Measurements from ENCODE around the gene ERC2.

DNA sequence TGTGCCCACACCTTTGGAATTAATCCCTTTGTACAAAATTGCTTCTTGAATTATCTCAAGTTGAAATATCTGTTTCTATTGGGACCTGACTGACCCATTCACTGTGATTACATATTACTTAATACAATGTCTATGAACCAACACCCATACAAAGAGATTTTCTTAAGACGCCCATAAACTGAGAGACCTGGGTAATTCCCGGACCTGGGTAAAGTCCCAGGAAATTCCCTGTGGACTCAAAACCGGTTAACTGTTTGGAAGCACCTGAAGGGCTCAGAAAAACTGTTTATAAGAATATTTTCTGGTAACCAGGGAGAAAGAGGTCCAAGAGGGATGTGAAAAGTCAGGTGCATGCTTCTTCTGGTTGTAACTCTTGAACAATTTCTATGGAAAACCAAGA, 667.2 kb downstream of the ERC2 start:
- TF ChIP-seq, protein P1, sequence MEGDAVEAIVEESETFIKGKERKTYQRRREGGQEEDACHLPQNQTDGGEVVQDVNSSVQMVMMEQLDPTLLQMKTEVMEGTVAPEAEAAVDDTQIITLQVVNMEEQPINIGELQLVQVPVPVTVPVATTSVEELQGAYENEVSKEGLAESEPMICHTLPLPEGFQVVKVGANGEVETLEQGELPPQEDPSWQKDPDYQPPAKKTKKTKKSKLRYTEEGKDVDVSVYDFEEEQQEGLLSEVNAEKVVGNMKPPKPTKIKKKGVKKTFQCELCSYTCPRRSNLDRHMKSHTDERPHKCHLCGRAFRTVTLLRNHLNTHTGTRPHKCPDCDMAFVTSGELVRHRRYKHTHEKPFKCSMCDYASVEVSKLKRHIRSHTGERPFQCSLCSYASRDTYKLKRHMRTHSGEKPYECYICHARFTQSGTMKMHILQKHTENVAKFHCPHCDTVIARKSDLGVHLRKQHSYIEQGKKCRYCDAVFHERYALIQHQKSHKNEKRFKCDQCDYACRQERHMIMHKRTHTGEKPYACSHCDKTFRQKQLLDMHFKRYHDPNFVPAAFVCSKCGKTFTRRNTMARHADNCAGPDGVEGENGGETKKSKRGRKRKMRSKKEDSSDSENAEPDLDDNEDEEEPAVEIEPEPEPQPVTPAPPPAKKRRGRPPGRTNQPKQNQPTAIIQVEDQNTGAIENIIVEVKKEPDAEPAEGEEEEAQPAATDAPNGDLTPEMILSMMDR (IDR thresholded peaks at IDR 0.05; ENCODE audit: insufficient read depth, low read depth, low read length) = no peak
- no peak for TF ChIP-seq EZH2 (IDR thresholded peaks at IDR 0.05; ENCODE audit: insufficient read depth, low read length)

All from astrocyte (in vitro differentiated cells and primary cell).